Astrocyte (in vitro differentiated cells and primary cell): Measurements from ENCODE around the gene CDRT4. TPM values are rescaled to one million over a fixed set of nuclear protein-coding genes. Genes with fewer than 3 reads are reported as not detected.

ENCODE experiments used
- DNase-seq: peaks from one replicate; pipeline ENCODE4 v3.0.0-alpha.2; 2010; ENCODE audit warnings: low read depth
- FAIRE-seq: peaks from 2 replicates; lab custom pipeline; 2011; peaks lifted over from hg19 to GRCh38; lab: Jason Lieb, UNC
- H2AFZ ChIP-seq: 2 replicates; pipeline ENCODE4 v1.6.0; 2012; ENCODE audit warnings: low read depth, low read length, inconsistent platforms
- H3K27ac ChIP-seq: 2 replicates; pipeline ENCODE4 v1.5.1; 2011; ENCODE audit warnings: low read depth, low read length, inconsistent platforms
- H3K27me3 ChIP-seq: 2 replicates; pipeline ENCODE4 v1.6.0; 2011; ENCODE audit warnings: low read length, inconsistent platforms; ENCODE audit not compliant: insufficient read depth
- H3K36me3 ChIP-seq: 2 replicates; pipeline ENCODE4 v1.5.1; 2011; ENCODE audit warnings: low read length, inconsistent platforms; ENCODE audit not compliant: insufficient read depth
- H3K4me1 ChIP-seq: 2 replicates; pipeline ENCODE4 v1.5.1; 2011; ENCODE audit warnings: low read length, inconsistent platforms; ENCODE audit not compliant: insufficient read depth
- H3K4me2 ChIP-seq: 2 replicates; pipeline ENCODE4 v1.6.0; 2012; ENCODE audit warnings: low read length, inconsistent platforms
- H3K4me3 ChIP-seq: 2 replicates; pipeline ENCODE4 v1.5.1; 2011; ENCODE audit warnings: low read depth, mild to moderate bottlenecking, low read length, inconsistent platforms; ENCODE audit not compliant: insufficient read depth
- H3K79me2 ChIP-seq: 2 replicates; pipeline ENCODE4 v1.6.0; 2012; ENCODE audit warnings: mild to moderate bottlenecking, low read length, inconsistent platforms; ENCODE audit not compliant: insufficient read depth
- H3K9ac ChIP-seq: 2 replicates; pipeline ENCODE4 v1.6.0; 2012; ENCODE audit warnings: mild to moderate bottlenecking, low read length, inconsistent platforms
- H3K9me3 ChIP-seq: 2 replicates; pipeline ENCODE4 v1.5.1; 2012; ENCODE audit warnings: low read depth, mild to moderate bottlenecking, low read length, inconsistent platforms; ENCODE audit not compliant: insufficient read depth
- H4K20me1 ChIP-seq: 2 replicates; pipeline ENCODE4 v1.6.0; 2012; ENCODE audit warnings: low read length, inconsistent platforms; ENCODE audit not compliant: insufficient read depth
- H3K27ac Mint-ChIP-seq: one replicate; pipeline ENCODE4 v1.8.0; 2021; ENCODE audit warnings: mild to moderate bottlenecking, mixed read lengths; ENCODE audit not compliant: unreplicated experiment
- H3K27me3 Mint-ChIP-seq: one replicate; pipeline ENCODE4 v1.8.0; 2021; ENCODE audit warnings: low read depth, mixed read lengths; ENCODE audit not compliant: unreplicated experiment
- H3K36me3 Mint-ChIP-seq: one replicate; pipeline ENCODE4 v1.8.0; 2021; ENCODE audit warnings: low read depth, mixed read lengths; ENCODE audit not compliant: unreplicated experiment
- H3K4me1 Mint-ChIP-seq: one replicate; pipeline ENCODE4 v1.8.0; 2021; ENCODE audit warnings: low read depth, mixed read lengths; ENCODE audit not compliant: unreplicated experiment
- H3K4me3 Mint-ChIP-seq: one replicate; pipeline ENCODE4 v1.8.0; 2021; ENCODE audit warnings: mild to moderate bottlenecking, moderate library complexity, mixed read lengths; ENCODE audit not compliant: unreplicated experiment
- H3K9me3 Mint-ChIP-seq: one replicate; pipeline ENCODE4 v1.8.0; 2021; ENCODE audit warnings: mild to moderate bottlenecking, mixed read lengths; ENCODE audit not compliant: unreplicated experiment
- CTCF ChIP-seq: IDR thresholded peaks from 2 replicates; pipeline ENCODE4 v1.5.1; 2011; ENCODE audit warnings: low read depth, mild to moderate bottlenecking, inconsistent platforms, low read length, moderate library complexity; ENCODE audit not compliant: insufficient read depth
- EZH2 ChIP-seq: IDR thresholded peaks from 2 replicates; pipeline ENCODE4 v1.6.1; 2012; ENCODE audit warnings: mild to moderate bottlenecking, low read length, inconsistent platforms; ENCODE audit not compliant: insufficient read depth
- total RNA-seq: library from RNA; stranded (reverse); gene quantifications from 2 replicates; pipeline ENCODE4 v1.2.1, GENCODE V29; 2021

Gene CDRT4
- total RNA-seq, 1 donor from 2014 or later: 8.8 TPM

- FAIRE-seq: no peak
- H3K9me3 ChIP-seq: no peaks in the 10 kb centered on the region
- peaks cover 4% of the 10 kb centered on the region for H3K4me1 Mint-ChIP-seq
- no peak overlapping the region for H3K9ac ChIP-seq
- no peaks in the 10 kb centered on the region for H3K27me3 ChIP-seq
- peaks cover 32% of the 10 kb centered on the region for H3K36me3 Mint-ChIP-seq
- no peak for DNase-seq
- H4K20me1 ChIP-seq: no peaks in the 10 kb centered on the region
- no peak overlapping the region for H3K4me2 ChIP-seq
- H2AFZ ChIP-seq: no peak overlapping the region
- H3K4me3 ChIP-seq: no peak overlapping the region
- no peak for TF ChIP-seq EZH2
- TF ChIP-seq CTCF: no peak
- H3K9me3 Mint-ChIP-seq: no peaks in the 10 kb centered on the region
- H3K36me3 ChIP-seq: peaks cover 9% of the 10 kb centered on the region
- H3K27ac ChIP-seq: no peak overlapping the region
- H3K27me3 Mint-ChIP-seq: no peaks in the 10 kb centered on the region
- H3K27ac Mint-ChIP-seq: no peak overlapping the region
- H3K4me1 ChIP-seq: no peaks in the 10 kb centered on the region
- H3K79me2 ChIP-seq: no peaks in the 10 kb centered on the region
- no peak overlapping the region for H3K4me3 Mint-ChIP-seq
Measured at GRCh38 chr17:15496735-15497670, 29.6 kb upstream of the CDRT4 start.

- no peak overlapping the region for H3K4me2 ChIP-seq
- H2AFZ ChIP-seq: no peak overlapping the region
- Mint-ChIP-seq H3K4me1 (peaks cover 17% of the 10 kb centered on the region), H3K36me3 (peaks cover 33% of the 10 kb centered on the region), H3K4me3 (no peak overlapping the region), H3K27ac (no peak overlapping the region), H3K9me3 (no peaks in the 10 kb centered on the region), H3K27me3 (no peaks in the 10 kb centered on the region)
- H3K4me3 ChIP-seq: no peak overlapping the region
- no peaks in the 10 kb centered on the region for H3K79me2 ChIP-seq
- no peak for DNase-seq
- no peak for FAIRE-seq
- TF ChIP-seq EZH2: no peak
- no peak for TF ChIP-seq CTCF
- no peak overlapping the region for H3K27ac ChIP-seq
- H3K27me3 ChIP-seq: no peaks in the 10 kb centered on the region
- peaks cover 14% of the 10 kb centered on the region for H3K4me1 ChIP-seq
- peaks cover 9% of the 10 kb centered on the region for H3K36me3 ChIP-seq
- H3K9me3 ChIP-seq: no peaks in the 10 kb centered on the region
- H4K20me1 ChIP-seq: no peaks in the 10 kb centered on the region
- H3K9ac ChIP-seq: no peak overlapping the region
Measured at GRCh38 chr17:15494821-15495220, 27.4 kb upstream of the CDRT4 start.

- H3K4me3 ChIP-seq: no peak overlapping the region
- H4K20me1 ChIP-seq: no peaks in the 10 kb centered on the region
- H3K27me3 ChIP-seq: no peaks in the 10 kb centered on the region
- Mint-ChIP-seq H3K27me3 (no peaks in the 10 kb centered on the region), H3K4me1 (peaks cover 17% of the 10 kb centered on the region), H3K9me3 (no peaks in the 10 kb centered on the region), H3K27ac (no peak overlapping the region), H3K36me3 (peaks cover 27% of the 10 kb centered on the region), H3K4me3 (no peak overlapping the region)
- H3K79me2 ChIP-seq: no peaks in the 10 kb centered on the region
- no peak for DNase-seq
- peaks cover 9% of the 10 kb centered on the region for H3K36me3 ChIP-seq
- peaks cover 14% of the 10 kb centered on the region for H3K4me1 ChIP-seq
- H3K4me2 ChIP-seq: no peak overlapping the region
- no peak for TF ChIP-seq EZH2
- no peak for TF ChIP-seq CTCF
- no peaks in the 10 kb centered on the region for H3K9me3 ChIP-seq
- H3K9ac ChIP-seq: no peak overlapping the region
- H2AFZ ChIP-seq: no peak overlapping the region
- no peak for FAIRE-seq
- H3K27ac ChIP-seq: no peak overlapping the region
Measured at GRCh38 chr17:15493693-15494035, 26.2 kb upstream of the CDRT4 start.
